Activated T-helper 2 cell treated with anti-CD3 and anti-CD28 coated beads, Interferon-gamma antibody, Interleukin-2, Interleukin-4, amounts not matched to agents 10 μg/mL and 5 μg/mL and 100 μg/mL, durations not matched to agents 14 hours and 24 hours and 36 hours (primary cell): Measurements from ENCODE around the gene GPC6. TPM values are rescaled to one million over a fixed set of nuclear protein-coding genes. Genes with fewer than 3 reads are reported as not detected.

Experiments used
- DNase-seq: peaks from one replicate; pipeline ENCODE4 v3.0.0; 2021; ENCODE audit warnings: low spot score
- H3K27ac Mint-ChIP-seq: one replicate; pipeline ENCODE4 v1.8.0; 2021; ENCODE audit warnings: mixed read lengths
- H3K27me3 Mint-ChIP-seq: one replicate; pipeline ENCODE4 v1.8.0; 2021; ENCODE audit warnings: low read depth, mixed read lengths
- H3K36me3 Mint-ChIP-seq: one replicate; pipeline ENCODE4 v1.8.0; 2021; ENCODE audit warnings: low read depth, mixed read lengths
- H3K4me1 Mint-ChIP-seq: one replicate; pipeline ENCODE4 v1.8.0; 2021; ENCODE audit warnings: low read depth, mixed read lengths
- H3K4me3 Mint-ChIP-seq: one replicate; pipeline ENCODE4 v1.8.0; 2021; ENCODE audit warnings: low read depth, mild to moderate bottlenecking, moderate library complexity, mixed read lengths
- H3K9me3 Mint-ChIP-seq: one replicate; pipeline ENCODE4 v1.8.0; 2021; ENCODE audit warnings: mixed read lengths
- intact Hi-C: fragments of 100-400 bp; cut with micrococcal nuclease; formaldehyde crosslinking; loops from one replicate; pipeline ENCODE4 v1.15.1; 2023
- total RNA-seq: library from RNA; stranded (reverse); gene quantifications from 2 replicates; pipeline ENCODE4 v1.2.3, GENCODE V29; 2022

Gene GPC6
- total RNA-seq, 1 donor from 2014 or later = not detected

- no peak for DNase-seq
- Mint-ChIP-seq H3K4me1 (no peaks in the 10 kb centered on the region), H3K27me3 (no peaks in the 10 kb centered on the region), H3K4me3 (no peak overlapping the region), H3K36me3 (no peaks in the 10 kb centered on the region), H3K9me3 (no peaks in the 10 kb centered on the region), H3K27ac (no peak overlapping the region)
- intact Hi-C loops = no loop called here
Measured at GRCh38 chr13:93388701-93389100, 162.1 kb downstream of the GPC6 start.

GRCh38 chr13:93397619-93398018 lies 171.0 kb downstream of the GPC6 start:
- DNase-seq = no peak
- Mint-ChIP-seq H3K27ac (no peak overlapping the region), H3K4me1 (no peaks in the 10 kb centered on the region), H3K27me3 (no peaks in the 10 kb centered on the region), H3K4me3 (no peak overlapping the region), H3K9me3 (no peaks in the 10 kb centered on the region), H3K36me3 (no peaks in the 10 kb centered on the region)
- intact Hi-C loops = no loop called here

- H3K36me3 Mint-ChIP-seq = no peaks in the 10 kb centered on the region
- no peak for DNase-seq
- H3K4me3 Mint-ChIP-seq = no peak overlapping the region
- intact Hi-C loops = no loop called here
- H3K27ac Mint-ChIP-seq = no peak overlapping the region
- H3K27me3 Mint-ChIP-seq = no peaks in the 10 kb centered on the region
- no peaks in the 10 kb centered on the region for H3K9me3 Mint-ChIP-seq
- H3K4me1 Mint-ChIP-seq = no peaks in the 10 kb centered on the region
Measured at GRCh38 chr13:93398167-93399035, 171.8 kb downstream of the GPC6 start.

GRCh38 chr13:93399212-93399611 lies 172.6 kb downstream of the GPC6 start:
- no peaks in the 10 kb centered on the region for H3K9me3 Mint-ChIP-seq
- no peaks in the 10 kb centered on the region for H3K36me3 Mint-ChIP-seq
- intact Hi-C loops = no loop called here
- no peaks in the 10 kb centered on the region for H3K27me3 Mint-ChIP-seq
- no peak overlapping the region for H3K27ac Mint-ChIP-seq
- no peaks in the 10 kb centered on the region for H3K4me1 Mint-ChIP-seq
- DNase-seq = no peak
- H3K4me3 Mint-ChIP-seq = no peak overlapping the region

GRCh38 chr13:93406136-93406535 lies 179.5 kb downstream of the GPC6 start:
- H3K27ac Mint-ChIP-seq = no peak overlapping the region
- intact Hi-C loops = no loop called here
- H3K4me1 Mint-ChIP-seq = no peaks in the 10 kb centered on the region
- no peaks in the 10 kb centered on the region for H3K9me3 Mint-ChIP-seq
- DNase-seq = no peak
- no peaks in the 10 kb centered on the region for H3K27me3 Mint-ChIP-seq
- no peak overlapping the region for H3K4me3 Mint-ChIP-seq
- H3K36me3 Mint-ChIP-seq = no peaks in the 10 kb centered on the region

- H3K4me1 Mint-ChIP-seq = no peaks in the 10 kb centered on the region
- H3K27ac Mint-ChIP-seq = no peak overlapping the region
- no peaks in the 10 kb centered on the region for H3K9me3 Mint-ChIP-seq
- no peaks in the 10 kb centered on the region for H3K36me3 Mint-ChIP-seq
- intact Hi-C loops = no loop called here
- H3K27me3 Mint-ChIP-seq = no peaks in the 10 kb centered on the region
- H3K4me3 Mint-ChIP-seq = no peak overlapping the region
- DNase-seq = no peak
Measured at GRCh38 chr13:93407551-93407950, 180.9 kb downstream of the GPC6 start.

- DNase-seq = no peak
- H3K27me3 Mint-ChIP-seq = no peaks in the 10 kb centered on the region
- no peaks in the 10 kb centered on the region for H3K36me3 Mint-ChIP-seq
- no peak overlapping the region for H3K27ac Mint-ChIP-seq
- no peak overlapping the region for H3K4me3 Mint-ChIP-seq
- no peaks in the 10 kb centered on the region for H3K4me1 Mint-ChIP-seq
- H3K9me3 Mint-ChIP-seq = no peaks in the 10 kb centered on the region
- intact Hi-C loops = no loop called here
Measured at GRCh38 chr13:93409001-93409400, 182.4 kb downstream of the GPC6 start.

- no peak overlapping the region for H3K4me3 Mint-ChIP-seq
- H3K9me3 Mint-ChIP-seq = no peaks in the 10 kb centered on the region
- intact Hi-C loops = no loop called here
- DNase-seq = no peak
- no peak overlapping the region for H3K27ac Mint-ChIP-seq
- H3K36me3 Mint-ChIP-seq = no peaks in the 10 kb centered on the region
- no peaks in the 10 kb centered on the region for H3K27me3 Mint-ChIP-seq
- no peaks in the 10 kb centered on the region for H3K4me1 Mint-ChIP-seq
Measured at GRCh38 chr13:93409816-93410215, 183.2 kb downstream of the GPC6 start.

GRCh38 chr13:93411186-93411680 lies 184.6 kb downstream of the GPC6 start:
- no peaks in the 10 kb centered on the region for H3K4me1 Mint-ChIP-seq
- intact Hi-C loops = no loop called here
- H3K27ac Mint-ChIP-seq = no peak overlapping the region
- DNase-seq = no peak
- no peaks in the 10 kb centered on the region for H3K9me3 Mint-ChIP-seq
- H3K27me3 Mint-ChIP-seq = no peaks in the 10 kb centered on the region
- H3K36me3 Mint-ChIP-seq = no peaks in the 10 kb centered on the region
- H3K4me3 Mint-ChIP-seq = no peak overlapping the region

GRCh38 chr13:93412676-93413075 lies 186.1 kb downstream of the GPC6 start:
- intact Hi-C loops = no loop called here
- no peaks in the 10 kb centered on the region for H3K4me1 Mint-ChIP-seq
- no peaks in the 10 kb centered on the region for H3K27me3 Mint-ChIP-seq
- DNase-seq = no peak
- no peak overlapping the region for H3K4me3 Mint-ChIP-seq
- H3K27ac Mint-ChIP-seq = no peak overlapping the region
- no peaks in the 10 kb centered on the region for H3K9me3 Mint-ChIP-seq
- no peaks in the 10 kb centered on the region for H3K36me3 Mint-ChIP-seq

- Mint-ChIP-seq H3K36me3 (no peaks in the 10 kb centered on the region), H3K9me3 (no peaks in the 10 kb centered on the region), H3K4me1 (no peaks in the 10 kb centered on the region), H3K4me3 (no peak overlapping the region), H3K27ac (no peak overlapping the region), H3K27me3 (no peaks in the 10 kb centered on the region)
- intact Hi-C loops = no loop called here
- DNase-seq = no peak
Measured at GRCh38 chr13:93413972-93414717, 187.5 kb downstream of the GPC6 start.

GRCh38 chr13:93416736-93417355 lies 190.2 kb downstream of the GPC6 start:
- H3K36me3 Mint-ChIP-seq = no peaks in the 10 kb centered on the region
- H3K9me3 Mint-ChIP-seq = no peaks in the 10 kb centered on the region
- DNase-seq = no peak
- H3K27ac Mint-ChIP-seq = no peak overlapping the region
- no peaks in the 10 kb centered on the region for H3K4me1 Mint-ChIP-seq
- H3K4me3 Mint-ChIP-seq = no peak overlapping the region
- intact Hi-C loops = no loop called here
- no peaks in the 10 kb centered on the region for H3K27me3 Mint-ChIP-seq

GRCh38 chr13:93418398-93418797 lies 191.8 kb downstream of the GPC6 start:
- H3K9me3 Mint-ChIP-seq = no peaks in the 10 kb centered on the region
- intact Hi-C loops = no loop called here
- H3K36me3 Mint-ChIP-seq = no peaks in the 10 kb centered on the region
- no peak overlapping the region for H3K27ac Mint-ChIP-seq
- no peak for DNase-seq
- H3K4me3 Mint-ChIP-seq = no peak overlapping the region
- H3K4me1 Mint-ChIP-seq = no peaks in the 10 kb centered on the region
- H3K27me3 Mint-ChIP-seq = no peaks in the 10 kb centered on the region
